ENCODE data around the gene SCNM1.
"Not testable (repeated sequence)": the region's sequence is repeated elsewhere in the genome, so short reads cannot be mapped to it uniquely, and the experiment has no call there.

Gene SCNM1

GRCh38 chr1:151196292-151196800 is 30.4 kb downstream of the SCNM1 start:
- peak; percentile 48 for DNase-seq

- DNase-seq: no peak
Observed at GRCh38 chr1:151197863-151198253, 31.9 kb downstream of the SCNM1 start.

GRCh38 chr1:151198254-151199127 is 32.5 kb downstream of the SCNM1 start, which contains the start of gene PIP5K1A:
TSS of gene PIP5K1A (plus strand) at chr1:151198552. CDS start at chr1:151198997, 445 bp downstream.
- DNase-seq: peak; percentile 92

- DNase-seq: no peak
Observed at GRCh38 chr1:151199873-151200581, 34.1 kb downstream of the SCNM1 start.

- DNase-seq: not testable (repeated sequence)
Observed at GRCh38 chr1:151205381-151205965, 39.5 kb downstream of the SCNM1 start.

GRCh38 chr1:151210830-151211229 is 44.9 kb downstream of the SCNM1 start:
- no peak for DNase-seq

- no peak for DNase-seq
Observed at GRCh38 chr1:151211972-151212705, 46.2 kb downstream of the SCNM1 start.

- DNase-seq: no peak
Observed at GRCh38 chr1:151213560-151213959, 47.6 kb downstream of the SCNM1 start.

Measured in NCI-H510A (cell line).